SIG-M5 treated with dmso at 0.1 percent for 504 hours (cell line): ENCODE data around the gene TMEM184B.

ENCODE experiments used
- DNase-seq: peaks from one replicate; lab custom pipeline; 2025; ENCODE audit not compliant: unreplicated experiment; lab: John Stamatoyannopoulos, UW

TMEM184B gene

DNA sequence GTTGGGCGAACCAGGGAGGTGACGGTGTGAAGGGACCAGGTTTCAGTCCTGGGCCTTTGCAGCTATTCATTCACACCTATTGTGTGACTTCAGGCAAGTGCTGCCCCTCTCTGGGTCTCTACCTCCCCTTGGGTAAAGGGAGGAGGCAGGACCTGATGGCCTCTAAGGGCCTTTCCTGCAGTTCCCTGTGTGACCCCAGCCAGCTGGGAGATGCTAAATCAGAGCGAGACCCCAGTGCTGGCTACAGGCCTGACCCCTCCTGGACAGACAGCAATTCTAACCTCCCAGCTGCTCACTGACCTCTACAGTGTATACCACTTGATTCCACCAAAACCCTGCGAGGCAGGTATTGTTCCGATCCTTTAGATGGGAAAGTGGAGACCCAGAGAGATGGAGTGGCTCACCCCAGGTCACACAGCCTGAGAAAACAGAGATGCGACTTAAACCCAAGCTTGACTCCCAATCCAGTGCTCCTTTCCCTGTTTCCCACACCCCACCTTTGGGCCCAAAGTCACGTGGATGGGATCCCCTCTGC lies 64.8 kb downstream of the TMEM184B start:
- no peak for DNase-seq

DNA sequence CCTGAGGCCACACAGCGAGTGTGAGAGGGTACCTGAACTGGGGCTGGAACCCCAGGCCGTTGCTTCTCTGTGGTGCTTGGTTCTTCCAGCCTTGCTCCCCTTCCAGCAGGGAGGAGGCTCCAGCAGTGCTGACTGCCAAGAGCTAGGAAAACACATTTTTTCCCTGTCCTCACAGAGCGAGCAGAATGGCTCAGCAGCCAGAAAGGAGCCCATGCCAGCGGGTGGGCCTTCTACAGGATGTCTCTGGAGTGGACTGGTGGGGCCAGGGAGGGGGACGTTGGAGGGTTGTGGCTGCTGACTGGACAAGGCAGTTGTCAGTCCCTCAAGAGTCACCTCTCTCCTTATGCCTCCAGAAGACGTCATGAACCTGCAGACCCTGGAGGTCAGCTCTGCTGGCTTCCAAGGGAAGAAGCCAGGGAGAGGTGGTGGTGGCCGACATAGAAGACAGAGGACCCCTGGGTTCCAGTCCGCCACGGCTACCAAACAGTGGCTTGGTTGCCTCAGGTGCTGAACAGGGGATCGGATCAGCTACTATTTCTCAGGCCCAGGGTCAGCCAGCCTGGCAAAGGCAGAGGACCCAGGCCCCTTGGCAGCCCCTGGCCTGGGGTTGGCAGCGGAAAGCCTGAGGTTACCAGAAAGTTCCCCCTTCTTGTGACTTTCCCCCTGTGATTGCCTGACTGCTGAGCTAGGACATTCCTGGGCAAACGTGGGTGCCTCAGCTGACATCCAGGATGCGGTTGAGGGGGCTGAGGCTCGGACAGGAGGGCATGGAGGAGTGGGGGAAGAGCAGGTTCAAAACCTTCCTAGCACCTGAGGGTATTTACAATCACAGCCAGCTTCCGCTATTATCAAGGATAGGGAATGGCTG lies 67.3 kb downstream of the TMEM184B start:
- DNase-seq = no peak

DNA sequence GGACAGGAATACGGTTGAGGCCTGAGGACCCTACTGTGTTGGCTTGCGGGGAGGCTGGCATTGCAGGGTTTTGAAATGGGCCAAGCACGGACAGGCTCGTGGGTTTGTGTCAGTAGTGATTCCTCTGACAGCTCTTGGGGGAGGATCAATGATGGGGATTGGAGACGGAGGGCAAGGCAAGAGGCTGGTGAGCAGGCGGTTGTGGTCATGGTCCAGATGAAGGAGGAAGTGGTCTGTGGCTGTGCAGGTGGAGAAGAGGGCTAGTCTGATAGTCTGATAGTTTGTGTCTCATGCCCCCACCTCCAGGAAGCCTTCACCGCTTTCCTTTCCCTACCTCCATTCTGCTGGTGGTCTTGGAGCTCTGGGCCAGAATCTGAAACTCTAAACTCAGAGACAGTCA lies 68.0 kb downstream of the TMEM184B start:
- DNase-seq = no peak

DNA sequence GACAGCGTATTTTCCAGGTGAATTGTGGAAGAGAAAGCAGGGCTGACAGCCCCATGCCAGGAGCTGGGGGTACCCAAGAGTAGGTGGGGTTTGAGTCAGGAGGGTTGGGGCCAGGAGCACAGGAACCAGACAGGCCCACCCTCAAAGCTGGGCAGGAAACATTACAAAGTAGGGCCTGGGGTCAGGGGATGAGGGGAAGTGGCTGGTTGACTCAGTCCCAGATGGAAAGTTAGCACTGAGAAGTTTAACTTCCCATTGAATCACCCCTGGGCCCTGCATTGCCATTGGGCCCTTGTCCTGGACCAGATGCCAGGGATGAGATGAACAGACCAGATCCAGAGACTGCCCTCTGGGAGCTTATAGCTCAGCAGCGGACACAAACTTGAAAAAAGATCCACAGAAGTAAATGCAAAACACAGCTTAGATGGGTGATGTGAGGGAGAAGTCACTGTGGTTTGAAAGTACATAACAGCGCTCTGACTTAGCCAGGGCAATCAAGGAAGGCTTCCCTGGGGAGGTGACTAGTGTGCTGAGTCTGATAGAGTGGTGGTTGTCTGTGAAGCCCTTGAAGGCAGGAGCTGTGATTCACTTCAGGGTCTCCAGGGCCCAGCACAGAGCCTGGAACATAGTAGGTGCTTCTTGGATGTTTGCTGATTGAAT lies 68.8 kb downstream of the TMEM184B start:
- DNase-seq = no peak

DNA sequence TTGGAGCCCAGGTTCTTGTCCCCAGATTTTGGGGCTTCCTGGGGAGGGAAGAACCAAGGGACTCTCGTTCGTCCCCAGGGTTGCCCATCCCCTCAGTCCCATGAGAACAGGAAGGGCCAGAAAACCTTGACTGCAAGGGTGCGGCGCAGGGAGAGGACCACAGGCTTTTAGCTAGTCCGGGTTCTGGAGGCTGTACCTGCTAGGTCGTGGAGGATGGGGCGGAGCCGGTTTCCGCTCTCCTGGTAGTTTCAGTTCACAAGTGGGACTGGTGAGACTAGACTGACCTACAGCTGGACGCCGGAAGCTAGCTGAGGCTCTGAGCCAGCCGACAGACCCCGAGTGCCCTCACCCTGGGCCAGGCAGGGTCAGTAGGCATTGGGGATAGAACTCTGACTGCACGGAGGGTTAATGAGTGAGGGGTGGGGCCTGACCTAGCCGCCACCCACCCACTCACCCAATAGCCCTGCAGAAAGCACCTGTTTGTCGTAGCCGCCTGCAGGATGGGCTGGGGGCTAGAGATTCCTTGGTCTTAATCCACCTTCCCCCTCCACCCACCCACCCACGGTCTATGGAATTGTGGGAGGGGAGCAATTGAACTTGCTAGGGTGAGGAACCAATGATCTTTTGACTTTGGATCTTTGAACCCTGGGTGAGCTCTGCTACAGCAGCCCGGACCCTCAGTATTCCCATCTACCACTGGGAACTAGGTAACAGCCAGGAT lies 69.6 kb downstream of the TMEM184B start:
- DNase-seq = no peak

DNA sequence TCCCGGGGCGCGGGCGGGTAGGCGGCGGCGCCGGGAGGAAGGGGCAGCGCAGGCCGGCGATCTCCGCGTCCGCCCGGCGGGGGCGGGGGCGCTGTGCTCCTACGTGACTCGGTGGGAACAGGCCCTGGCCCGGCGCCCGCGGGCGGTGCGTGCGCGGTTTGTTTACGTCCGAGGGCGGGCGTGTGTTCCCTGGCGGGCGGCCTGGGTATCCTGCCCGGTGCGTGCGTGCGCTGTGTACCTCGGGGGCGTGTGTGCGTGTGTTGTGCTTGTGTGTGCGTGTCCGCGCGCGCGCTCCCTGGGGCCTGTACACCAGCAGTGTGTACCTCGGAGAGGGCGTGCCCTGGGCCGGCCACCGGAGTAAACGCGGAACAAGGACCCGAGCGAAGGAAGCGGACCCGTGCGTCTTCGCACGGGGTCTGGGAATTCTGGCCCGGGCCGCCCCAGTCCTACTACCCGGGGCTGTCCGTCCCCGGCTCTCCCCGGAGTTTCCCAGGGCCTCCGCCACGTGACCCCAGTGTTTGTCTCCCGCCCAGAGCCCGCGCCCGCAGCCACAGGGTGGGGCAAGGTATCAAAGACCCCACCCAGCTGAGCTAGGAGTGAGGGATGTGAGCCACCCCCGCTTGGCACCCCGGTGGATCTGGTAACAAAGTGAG lies 70.2 kb downstream of the TMEM184B start:
- DNase-seq = peak; percentile 32

DNA sequence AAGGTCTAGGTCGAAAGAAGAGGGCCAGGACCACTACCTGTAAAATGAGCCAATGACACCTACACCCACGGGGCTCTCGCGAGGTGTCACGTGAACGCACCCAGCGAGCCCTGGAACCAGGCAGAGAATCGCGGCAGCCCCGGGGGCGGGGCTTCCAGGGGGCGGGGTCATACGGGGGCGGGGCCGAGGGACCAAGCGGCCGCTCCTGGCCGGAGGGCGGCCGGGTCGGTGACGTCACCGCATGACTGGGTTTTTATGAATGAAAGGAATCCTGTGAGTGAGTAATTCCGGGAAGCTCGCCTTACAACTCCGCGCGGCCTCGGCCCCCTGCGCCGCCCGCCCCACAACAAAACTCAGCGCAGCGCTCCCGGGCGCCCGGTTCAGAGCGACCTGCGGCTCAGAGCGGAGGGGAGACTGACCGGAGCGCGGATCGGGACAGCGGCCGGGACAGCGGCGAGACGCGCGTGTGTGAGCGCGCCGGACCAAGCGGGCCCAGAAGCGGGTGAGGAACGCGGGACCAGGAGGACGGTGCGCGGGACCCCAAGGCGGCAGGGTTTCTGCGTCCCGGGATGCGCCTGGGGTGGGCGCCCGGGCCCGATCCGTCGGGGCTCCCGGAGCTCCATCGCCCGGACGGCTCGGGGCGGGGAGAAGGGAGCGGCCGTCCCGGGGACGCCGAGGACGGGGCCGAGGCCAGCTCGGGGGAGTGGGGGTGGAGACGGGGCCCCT lies 70.9 kb downstream of the TMEM184B start, which contains the start of gene MAFF:
Gene MAFF (plus strand): TSS at position 284 of the 726 bp plus-strand sequence. CDS start 11,860 bp downstream, outside the sequence.
- peak; percentile 77 for DNase-seq

DNA sequence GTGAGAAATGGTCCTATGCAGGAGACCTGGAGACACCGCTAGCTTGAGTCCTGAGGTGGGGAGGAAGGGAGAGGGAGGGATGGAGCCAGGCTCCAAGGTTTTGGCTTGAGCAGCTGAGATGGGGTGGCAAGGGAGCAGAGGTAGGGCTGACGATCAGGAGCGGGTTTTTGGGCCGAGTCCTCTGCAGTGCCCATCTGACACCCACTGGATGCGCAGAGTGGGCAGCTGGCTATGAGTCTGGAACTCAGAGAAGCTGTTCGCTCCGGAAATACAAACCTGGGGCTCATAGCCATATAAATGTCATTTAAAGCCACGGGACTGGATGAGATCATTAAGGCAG lies 71.5 kb downstream of the TMEM184B start:
- DNase-seq = no peak

DNA sequence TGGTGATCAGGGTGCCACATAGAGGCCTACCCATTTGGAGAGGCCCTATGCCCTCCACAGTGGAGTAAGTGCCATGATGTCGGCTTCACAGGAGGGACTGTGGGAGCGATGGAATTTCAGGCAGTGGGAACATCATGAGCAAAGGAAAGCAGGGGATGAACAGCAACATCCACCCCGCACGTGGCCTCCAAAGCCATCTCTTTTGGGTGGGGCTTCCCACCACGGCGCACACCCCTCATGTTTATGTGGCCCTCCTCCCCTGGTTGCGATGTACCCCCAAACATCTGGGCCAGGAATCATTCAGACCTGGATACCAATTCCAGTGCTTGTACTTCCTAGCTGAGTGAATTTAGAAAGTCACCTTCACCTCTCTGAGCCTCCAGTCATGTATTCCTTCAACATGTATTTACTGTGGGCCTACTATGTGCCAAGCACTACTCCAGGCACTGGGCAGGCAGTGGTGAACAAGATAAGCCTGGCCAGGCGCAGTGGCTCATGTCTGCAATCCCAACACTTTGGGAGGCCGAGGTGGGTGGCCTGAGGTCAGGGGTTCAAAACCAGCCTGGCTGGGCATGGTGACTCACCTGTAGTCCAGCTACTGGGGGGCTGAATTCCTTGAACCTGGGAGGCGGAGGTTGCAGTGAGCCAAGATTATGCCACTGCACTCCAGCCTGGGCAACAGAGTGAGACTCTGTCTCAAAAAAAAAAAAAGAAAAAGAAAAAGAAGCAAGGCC lies 72.8 kb downstream of the TMEM184B start:
- DNase-seq = no peak

DNA sequence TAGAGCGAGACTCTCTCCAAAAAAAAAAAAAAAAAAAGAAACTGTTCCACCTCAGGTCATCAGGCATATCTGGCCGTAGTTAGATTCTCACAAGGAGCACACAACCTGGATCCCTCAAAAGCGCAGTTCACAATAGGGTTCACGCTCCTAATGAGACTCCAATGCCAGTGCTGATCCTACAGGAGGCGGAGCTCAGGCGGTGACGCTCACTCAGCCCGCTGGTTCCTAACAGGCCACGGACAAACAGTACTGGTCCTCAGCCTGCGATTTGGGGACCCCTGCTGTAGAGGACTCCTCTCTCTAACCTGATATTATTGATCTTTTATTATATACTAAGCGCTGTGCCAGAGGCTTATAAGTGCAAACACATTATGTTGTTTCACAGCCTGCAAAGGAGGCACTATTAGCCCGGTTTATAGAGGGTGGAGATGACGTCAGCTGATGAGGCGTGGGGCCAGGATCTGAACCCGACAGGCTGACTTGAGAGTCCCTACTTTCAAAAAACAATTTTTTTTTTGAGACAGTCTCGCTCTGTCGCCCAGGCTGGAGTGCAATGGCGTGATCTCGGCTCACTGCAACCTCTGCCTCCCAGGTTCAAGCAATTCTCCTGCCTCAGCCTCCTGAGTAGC lies 75.9 kb downstream of the TMEM184B start:
- no peak for DNase-seq

DNA sequence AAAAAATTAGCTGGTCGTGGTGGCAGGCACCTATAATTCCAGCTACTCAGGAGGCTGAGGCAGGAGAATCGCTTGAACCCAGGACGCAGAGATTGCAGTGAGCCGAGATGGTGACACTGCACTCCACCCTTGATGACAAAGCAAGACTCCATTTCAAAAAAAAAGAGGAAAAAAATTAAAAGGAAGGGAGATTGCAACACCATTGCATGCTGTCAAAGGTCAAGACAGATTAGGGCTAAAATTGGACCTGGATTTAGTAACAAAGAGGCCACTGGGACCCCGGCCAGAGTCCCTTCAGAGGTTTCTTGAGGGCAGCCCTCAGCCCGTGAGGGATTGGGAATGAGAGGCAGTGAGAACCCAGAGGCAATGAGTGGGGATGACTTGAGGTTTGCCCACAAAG lies 79.2 kb downstream of the TMEM184B start:
- peak; percentile 70 for DNase-seq

DNA sequence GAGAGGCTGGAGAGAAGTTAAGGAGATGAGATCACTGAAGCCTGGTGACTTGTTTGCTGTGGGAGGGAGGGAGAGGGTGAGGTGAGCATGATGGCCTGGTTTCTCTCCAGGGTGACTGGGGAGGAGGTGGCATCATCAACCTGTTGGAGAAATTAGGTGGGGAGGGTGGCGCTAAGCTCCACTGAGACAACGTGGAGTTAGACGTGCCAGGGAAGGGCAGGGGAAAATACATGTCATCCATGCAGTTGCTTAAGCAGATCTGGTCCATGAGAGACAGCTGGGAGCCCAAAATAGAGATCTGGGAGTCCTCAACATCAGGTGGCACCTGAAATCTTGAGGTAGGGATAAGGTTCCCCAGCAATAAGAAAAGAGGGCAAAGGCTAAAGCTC lies 80.3 kb downstream of the TMEM184B start:
- DNase-seq = no peak

DNA sequence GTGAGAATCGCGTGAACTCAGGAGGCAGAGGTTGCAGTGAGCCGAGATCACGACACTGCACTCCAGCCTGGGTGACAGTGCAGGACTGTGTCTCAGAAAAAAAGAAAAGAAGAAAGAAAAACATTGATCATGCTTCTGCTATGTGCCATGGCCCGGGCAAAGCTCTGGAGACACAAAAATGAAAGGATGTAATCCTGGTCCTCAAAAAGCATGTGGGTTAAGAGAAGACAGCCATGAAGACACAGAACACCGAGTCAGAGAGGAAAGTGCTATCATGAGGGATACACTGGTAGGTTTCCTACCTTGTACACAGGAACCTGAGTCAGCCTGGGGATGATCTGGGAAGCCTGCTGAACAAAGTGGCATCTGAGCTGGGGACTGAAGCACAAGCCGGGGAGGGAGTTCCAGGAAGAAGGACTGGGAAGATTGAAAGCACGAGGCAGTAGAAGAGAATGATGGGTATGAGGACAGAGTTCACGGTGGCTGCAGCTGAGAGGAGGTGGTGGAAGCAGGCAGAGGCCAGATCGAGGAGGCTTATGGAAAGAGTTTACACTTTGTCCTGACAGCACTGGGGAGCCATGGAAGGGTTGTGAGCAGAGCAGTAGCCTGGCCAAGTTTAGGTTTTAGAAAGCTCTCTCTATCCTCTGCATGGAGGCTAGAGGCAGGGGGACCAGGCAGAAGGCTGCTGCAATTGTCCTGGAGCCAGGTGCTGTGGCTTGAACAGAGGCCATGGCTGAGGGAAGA lies 80.9 kb downstream of the TMEM184B start:
- no peak for DNase-seq

DNA sequence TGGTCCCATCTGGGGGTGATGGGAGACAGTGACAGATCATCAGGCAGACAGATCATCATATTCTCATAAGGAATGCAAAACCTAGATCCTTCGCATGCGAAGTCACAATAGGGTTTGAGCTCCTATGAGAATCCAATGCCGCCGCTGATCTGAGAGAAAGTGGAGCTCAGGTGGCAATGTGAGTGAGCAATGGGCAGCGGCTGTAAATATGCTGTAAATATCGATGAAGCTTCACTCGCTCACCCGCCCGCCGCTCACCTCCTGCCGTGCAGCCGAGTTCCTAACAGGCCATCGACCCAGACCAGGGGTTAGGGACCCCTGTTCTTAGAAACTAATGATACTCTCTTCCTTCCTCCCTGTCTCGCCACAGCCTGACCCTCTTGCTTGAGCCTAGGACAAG lies 81.8 kb downstream of the TMEM184B start:
- no peak for DNase-seq

DNA sequence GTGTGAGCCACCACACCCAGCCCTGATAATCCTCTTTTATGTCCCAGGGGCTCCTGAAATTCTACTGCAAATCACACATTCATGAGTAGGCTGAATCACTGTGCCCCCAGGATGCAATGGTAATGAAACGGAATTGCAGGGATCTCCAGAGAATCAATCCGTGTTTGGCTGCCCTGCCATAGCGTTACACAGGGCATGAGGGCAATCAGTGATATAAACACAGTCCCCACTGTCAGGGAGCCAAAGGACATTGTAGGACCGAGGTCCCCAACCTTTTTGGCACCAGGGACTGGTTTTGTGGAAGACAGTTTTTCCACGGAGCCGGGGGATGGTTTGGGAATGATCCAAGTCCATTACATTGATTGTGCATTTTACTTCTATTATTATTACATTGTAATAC lies 82.2 kb downstream of the TMEM184B start:
- no peak for DNase-seq

DNA sequence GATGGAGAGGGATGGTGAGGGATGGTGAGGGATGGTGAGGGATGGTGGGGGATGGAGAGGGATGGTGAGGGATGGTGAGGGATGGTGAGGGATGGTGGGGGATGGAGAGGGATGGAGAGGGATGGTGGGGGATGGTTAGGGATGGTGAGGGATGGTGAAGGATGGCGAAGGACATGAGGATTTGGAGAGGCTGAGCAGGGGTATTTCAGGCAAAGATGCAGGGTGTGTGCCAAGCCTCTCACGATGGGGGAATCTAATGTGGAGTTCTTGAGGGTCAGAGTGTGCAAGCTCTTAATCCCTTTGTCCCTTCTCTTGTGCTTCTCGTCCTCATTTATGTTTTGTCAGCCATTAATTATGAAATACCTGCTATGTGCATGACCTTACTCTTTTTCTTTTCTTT lies 83.7 kb downstream of the TMEM184B start:
- no peak for DNase-seq

DNA sequence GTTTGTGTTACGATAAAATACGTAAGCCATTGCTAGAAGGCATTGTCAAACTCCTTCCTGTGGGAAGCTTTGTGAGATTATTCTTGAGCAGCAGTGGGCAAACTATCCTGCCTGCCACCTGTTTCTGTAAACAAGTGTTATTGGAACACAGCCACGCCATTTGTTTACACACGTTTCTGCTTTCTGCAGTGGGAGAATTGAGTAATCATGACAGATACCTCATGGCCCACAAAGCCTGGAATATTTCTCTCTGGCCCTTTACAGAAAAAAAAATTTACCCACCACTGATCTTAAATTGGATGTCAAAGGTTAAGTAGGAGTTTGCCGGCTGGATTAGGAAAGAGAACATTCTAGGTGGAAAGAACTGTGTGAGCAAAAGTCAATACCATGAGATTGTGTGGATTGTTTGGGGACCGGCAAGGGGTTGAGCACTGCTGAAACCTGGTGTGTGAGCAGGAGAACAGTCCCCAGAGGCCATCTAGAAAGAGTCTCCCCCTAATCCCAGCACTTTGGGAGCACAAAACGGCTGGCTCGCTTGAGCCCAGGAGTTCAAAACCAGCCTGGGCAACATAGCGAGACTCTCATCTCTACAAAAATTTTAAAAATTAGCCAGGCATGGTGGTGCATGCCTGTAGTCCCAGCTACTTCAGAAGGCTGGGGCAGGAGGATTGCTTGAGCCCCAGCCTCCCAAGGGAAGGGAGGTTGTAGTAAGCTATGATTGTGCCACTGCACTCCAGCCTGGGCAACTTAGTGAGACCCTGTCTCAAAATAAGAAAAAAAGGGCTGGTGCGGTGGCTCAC lies 85.2 kb downstream of the TMEM184B start:
- DNase-seq = no peak

DNA sequence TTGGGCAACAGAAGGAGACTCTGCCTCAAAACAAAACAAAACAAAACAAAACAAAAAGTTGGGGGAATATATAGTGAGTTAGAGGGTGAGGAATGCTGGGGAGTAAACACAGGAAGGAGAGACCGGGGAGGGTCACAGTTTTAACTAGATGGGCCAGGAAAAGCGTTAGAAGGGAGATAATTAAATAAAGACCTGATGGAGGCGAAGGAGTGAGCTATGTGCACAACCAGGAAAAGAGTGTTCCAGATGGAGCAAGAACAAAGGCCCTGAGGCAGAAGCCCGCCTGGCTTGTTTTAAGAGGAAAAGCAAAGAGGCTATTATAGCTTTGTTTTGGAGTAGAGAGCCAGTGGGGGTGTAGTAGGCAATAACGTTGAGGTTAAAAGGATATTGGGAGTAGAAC lies 86.4 kb downstream of the TMEM184B start:
- no peak for DNase-seq
